Immature natural killer cell (primary cell): Measurements from ENCODE around the gene PRPF19. TPM values are rescaled to one million over a fixed set of nuclear protein-coding genes. Genes with fewer than 3 reads are reported as not detected.

Experiments used
- DNase-seq, 3 donors: peaks; one replicate each; pipeline ENCODE4 v3.0.0; 2022; ENCODE audit warnings: mixed read lengths in 1 of 3
- H3K27ac Mint-ChIP-seq, 6 donors: one replicate each; pipeline ENCODE4 v1.8.0; 2020; ENCODE audit warnings: mixed read lengths in 6 of 6, mild to moderate bottlenecking in 5 of 6, inconsistent platforms in 4 of 6, moderate library complexity in 3 of 6
- H3K27me3 Mint-ChIP-seq, 3 donors: one replicate each; pipeline ENCODE4 v1.8.0; 2020 to 2021; ENCODE audit warnings: low read depth in 3 of 3, mild to moderate bottlenecking in 3 of 3, mixed read lengths in 3 of 3, moderate library complexity in 3 of 3, inconsistent platforms in 1 of 3
- H3K36me3 Mint-ChIP-seq, 3 donors: one replicate each; pipeline ENCODE4 v1.8.0; 2020; ENCODE audit warnings: mixed read lengths in 3 of 3, inconsistent platforms in 2 of 3, mild to moderate bottlenecking in 2 of 3
- H3K4me1 Mint-ChIP-seq, 2 donors: one replicate each; pipeline ENCODE4 v1.8.0; 2020; ENCODE audit warnings: inconsistent platforms in 2 of 2, mild to moderate bottlenecking in 2 of 2, mixed read lengths in 2 of 2, moderate library complexity in 1 of 2
- H3K4me3 Mint-ChIP-seq, 5 donors: one replicate each; pipeline ENCODE4 v1.8.0; 2020; ENCODE audit warnings: mild to moderate bottlenecking in 5 of 5, mixed read lengths in 5 of 5, inconsistent platforms in 3 of 5, moderate library complexity in 3 of 5
- H3K9me3 Mint-ChIP-seq, 6 donors: one replicate each; pipeline ENCODE4 v1.8.0; 2020; ENCODE audit warnings: mild to moderate bottlenecking in 6 of 6, mixed read lengths in 6 of 6, inconsistent platforms in 4 of 6, moderate library complexity in 3 of 6
- polyA plus RNA-seq, 3 donors: library from polyadenylated mRNA; unstranded; fragments of 300-500 nt; fragmentation: Illumina TruSeq; gene quantifications; one replicate each; pipeline ENCODE4 v1.2.3, GENCODE V29; 2021

PRPF19 gene
- polyA plus RNA-seq, 3 donors from 2014 or later: 8.9 to 15.2 (median 13.6) TPM

- H3K4me1 Mint-ChIP-seq: peaks cover 0 to 12% of the 10 kb centered on the region in 2 donors
- H3K4me3 Mint-ChIP-seq: peak within 1 kb of the TSS; percentile 59 to 73 (median 71)
- peaks cover 0 to 7% (median 4%) of the 10 kb centered on the region in 3 donors for H3K27me3 Mint-ChIP-seq
- H3K27ac Mint-ChIP-seq: no peak within 1 kb of the TSS
- H3K9me3 Mint-ChIP-seq: no peaks in the 10 kb centered on the region
- DNase-seq: peak in 1 of 3 donors; percentile 5
- H3K36me3 Mint-ChIP-seq: peaks cover 21 to 40% (median 33%) of the 10 kb centered on the region in 3 donors
These were observed 17.9 kb upstream of the PRPF19 start, which contains the start of gene TMEM132A for GRCh38 chr11:60924110-60924905. TSS of gene TMEM132A (plus strand) at chr11:60924460. CDS start at chr11:60924634, 174 bp downstream.

DNA sequence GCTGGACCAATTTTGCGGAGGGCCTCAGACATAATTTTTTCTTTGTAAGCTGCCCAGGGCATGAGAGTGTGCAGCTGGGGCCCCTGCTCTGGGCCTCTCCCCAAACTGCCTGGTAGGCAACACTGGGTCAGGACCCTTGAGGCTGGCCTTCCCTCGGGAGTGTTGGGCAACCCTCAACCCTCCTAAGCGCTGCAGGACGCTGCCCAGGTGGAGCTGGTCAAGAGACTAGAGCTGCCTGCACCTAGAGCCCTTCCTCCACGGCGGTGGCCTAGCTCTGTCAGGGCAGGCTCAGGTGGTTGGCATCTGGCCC, 17.4 kb upstream of the PRPF19 start:
- Mint-ChIP-seq H3K9me3 (no peaks in the 10 kb centered on the region), H3K4me3 (peak overlapping the region; percentile 45 to 66 (median 53)), H3K27me3 (peaks cover 0 to 6% (median 4%) of the 10 kb centered on the region in 3 donors), H3K4me1 (peaks cover 0 to 12% of the 10 kb centered on the region in 2 donors), H3K27ac (no peak overlapping the region), H3K36me3 (peaks cover 21 to 40% (median 33%) of the 10 kb centered on the region in 3 donors)
- DNase-seq: no peak

GRCh38 chr11:60923326-60923725, 16.9 kb upstream of the PRPF19 start:
- no peaks in the 10 kb centered on the region for H3K9me3 Mint-ChIP-seq
- H3K36me3 Mint-ChIP-seq: peaks cover 21 to 40% (median 33%) of the 10 kb centered on the region in 3 donors
- no peak overlapping the region for H3K27ac Mint-ChIP-seq
- peaks cover 0 to 12% of the 10 kb centered on the region in 2 donors for H3K4me1 Mint-ChIP-seq
- H3K4me3 Mint-ChIP-seq: peak overlapping the region; percentile 18 to 68 (median 53)
- DNase-seq: no peak
- peaks cover 0 to 6% (median 4%) of the 10 kb centered on the region in 3 donors for H3K27me3 Mint-ChIP-seq

DNA sequence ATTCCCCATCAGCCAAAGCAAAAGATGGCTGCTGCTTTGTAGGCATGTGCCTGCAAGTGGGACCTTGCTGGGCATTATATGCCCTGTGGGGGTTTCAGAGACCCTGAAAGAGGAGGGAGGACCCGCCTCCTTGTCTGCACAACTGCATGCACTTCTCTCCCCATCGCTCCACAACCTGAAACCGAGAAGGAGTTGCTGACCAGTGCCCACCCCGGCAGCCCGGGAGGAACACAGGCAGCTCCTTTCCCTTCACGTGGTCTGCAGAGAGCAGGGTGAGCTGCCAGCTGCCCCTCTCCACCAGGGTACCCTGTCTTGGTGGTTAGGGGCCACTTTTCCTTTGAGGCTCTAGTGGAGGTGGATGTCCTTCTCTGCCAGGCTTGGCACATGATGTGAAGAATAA, 16.5 kb upstream of the PRPF19 start:
- Mint-ChIP-seq H3K27me3 (peaks cover 0 to 6% (median 4%) of the 10 kb centered on the region in 3 donors), H3K27ac (no peak overlapping the region), H3K4me1 (peaks cover 0 to 12% of the 10 kb centered on the region in 2 donors), H3K36me3 (peaks cover 21 to 40% (median 33%) of the 10 kb centered on the region in 3 donors), H3K4me3 (peak overlapping the region in 1 of 5 donors; percentile 60), H3K9me3 (no peaks in the 10 kb centered on the region)
- DNase-seq: no peak

DNA sequence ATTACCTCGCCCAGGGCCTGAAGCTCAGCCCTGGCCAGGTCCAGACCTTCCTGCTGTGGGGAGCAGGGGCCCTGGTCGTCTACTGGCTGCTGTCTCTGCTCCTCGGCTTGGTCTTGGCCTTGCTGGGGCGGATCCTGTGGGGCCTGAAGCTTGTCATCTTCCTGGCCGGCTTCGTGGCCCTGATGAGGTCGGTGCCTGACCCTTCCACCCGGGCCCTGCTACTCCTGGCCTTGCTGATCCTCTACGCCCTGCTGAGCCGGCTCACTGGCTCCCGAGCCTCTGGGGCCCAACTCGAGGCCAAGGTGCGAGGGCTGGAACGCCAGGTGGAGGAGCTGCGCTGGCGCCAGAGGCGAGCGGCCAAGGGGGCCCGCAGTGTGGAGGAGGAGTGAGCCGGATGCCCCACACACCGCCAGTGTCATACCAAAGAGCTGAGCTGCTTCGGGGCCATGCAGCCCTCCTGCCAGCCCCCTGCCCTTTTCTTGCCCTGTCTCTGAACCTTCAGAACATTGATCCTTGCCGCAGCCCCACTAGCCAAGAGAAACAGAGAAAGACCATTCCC, 15.5 kb upstream of the PRPF19 start:
- peaks cover 7 to 18% of the 10 kb centered on the region in 2 donors for H3K4me1 Mint-ChIP-seq

GRCh38 chr11:60921259-60921658, 14.9 kb upstream of the PRPF19 start:
- Mint-ChIP-seq H3K36me3 (peaks cover 21 to 40% (median 33%) of the 10 kb centered on the region in 3 donors), H3K4me3 (no peak overlapping the region), H3K9me3 (no peaks in the 10 kb centered on the region)

More for the DNA sequence above, 15.5 kb upstream of the PRPF19 start:
- no peak overlapping the region for H3K27ac Mint-ChIP-seq
- DNase-seq: no peak
- no peak overlapping the region for H3K4me3 Mint-ChIP-seq
- peaks cover 0 to 6% (median 4%) of the 10 kb centered on the region in 3 donors for H3K27me3 Mint-ChIP-seq
- no peaks in the 10 kb centered on the region for H3K9me3 Mint-ChIP-seq
- H3K36me3 Mint-ChIP-seq: peaks cover 21 to 40% (median 33%) of the 10 kb centered on the region in 3 donors

DNA sequence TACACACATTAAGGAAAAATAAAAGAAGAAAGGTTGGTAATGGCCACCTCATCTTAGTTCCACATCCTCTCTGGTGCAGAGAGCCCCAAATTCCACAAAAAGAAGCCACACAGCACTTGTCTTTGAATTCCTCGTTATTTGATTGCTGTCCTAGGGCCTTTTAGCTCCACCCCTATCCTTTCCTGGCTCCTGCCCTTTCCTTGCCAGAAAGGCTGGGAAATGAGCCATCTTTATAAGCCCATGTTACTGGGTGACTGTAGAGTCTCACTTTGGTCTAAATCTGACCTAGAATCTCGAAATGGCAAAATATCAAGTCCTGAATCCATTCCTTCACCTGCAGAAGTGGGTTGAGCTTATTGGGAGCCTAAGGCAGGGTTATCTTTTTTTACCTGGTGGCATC, 13.6 kb upstream of the PRPF19 start:
- peaks cover 0 to 4% (median 0%) of the 10 kb centered on the region in 3 donors for H3K27me3 Mint-ChIP-seq
- peaks cover 26 to 30% of the 10 kb centered on the region in 2 donors for H3K4me1 Mint-ChIP-seq
- peaks cover 21 to 40% (median 33%) of the 10 kb centered on the region in 3 donors for H3K36me3 Mint-ChIP-seq
- H3K9me3 Mint-ChIP-seq: no peaks in the 10 kb centered on the region
- H3K27ac Mint-ChIP-seq: no peak overlapping the region
- H3K4me3 Mint-ChIP-seq: no peak overlapping the region
- DNase-seq: no peak

More at GRCh38 chr11:60921259-60921658, 14.9 kb upstream of the PRPF19 start:
- no peak for DNase-seq
- Mint-ChIP-seq H3K4me1 (peaks cover 13 to 23% of the 10 kb centered on the region in 2 donors), H3K27me3 (peaks cover 0 to 4% (median 4%) of the 10 kb centered on the region in 3 donors), H3K27ac (no peak overlapping the region)

DNA sequence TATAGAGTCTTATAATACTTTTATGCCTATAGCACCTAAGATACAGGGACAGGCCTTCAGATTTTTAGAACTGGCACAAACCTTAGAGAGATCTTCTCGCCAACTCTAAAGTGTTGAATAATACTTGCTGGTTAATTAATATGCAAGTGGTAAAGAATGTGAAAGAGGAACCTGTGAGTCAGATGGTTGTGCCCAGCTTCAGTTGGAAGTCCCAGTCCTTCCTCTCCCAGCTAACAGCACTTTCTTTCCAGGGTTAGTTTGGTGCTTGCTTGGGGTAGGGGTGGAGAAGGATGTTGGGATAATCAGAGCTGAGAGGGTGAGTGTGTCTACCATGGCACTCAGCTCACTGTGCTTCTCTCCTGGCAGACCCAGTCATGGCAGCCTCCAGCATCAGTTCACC, 12.9 kb upstream of the PRPF19 start:
- H3K4me3 Mint-ChIP-seq: no peak overlapping the region
- DNase-seq: no peak
- peaks cover 0 to 4% (median 0%) of the 10 kb centered on the region in 3 donors for H3K27me3 Mint-ChIP-seq
- H3K36me3 Mint-ChIP-seq: peaks cover 21 to 40% (median 33%) of the 10 kb centered on the region in 3 donors
- H3K27ac Mint-ChIP-seq: no peak overlapping the region
- peaks cover 30 to 34% of the 10 kb centered on the region in 2 donors for H3K4me1 Mint-ChIP-seq
- H3K9me3 Mint-ChIP-seq: no peaks in the 10 kb centered on the region

- H3K27me3 Mint-ChIP-seq: peaks cover 2 to 3% (median 2%) of the 10 kb centered on the region in 3 donors
- no peak overlapping the region for H3K27ac Mint-ChIP-seq
- H3K36me3 Mint-ChIP-seq: peaks cover 21 to 40% (median 33%) of the 10 kb centered on the region in 3 donors
- no peak overlapping the region for H3K4me3 Mint-ChIP-seq
- DNase-seq: no peak
- no peaks in the 10 kb centered on the region for H3K9me3 Mint-ChIP-seq
- peaks cover 33 to 34% of the 10 kb centered on the region in 2 donors for H3K4me1 Mint-ChIP-seq
These were observed 12.5 kb upstream of the PRPF19 start for GRCh38 chr11:60918939-60919265.

- Mint-ChIP-seq H3K4me1 (peaks cover 38 to 39% of the 10 kb centered on the region in 2 donors), H3K36me3 (peaks cover 19 to 38% (median 32%) of the 10 kb centered on the region in 3 donors), H3K27ac (no peak overlapping the region), H3K27me3 (peaks cover 5 to 7% (median 6%) of the 10 kb centered on the region in 3 donors), H3K4me3 (no peak overlapping the region), H3K9me3 (no peaks in the 10 kb centered on the region)
- DNase-seq: no peak
These were observed 12.0 kb upstream of the PRPF19 start for GRCh38 chr11:60918251-60918938.

DNA sequence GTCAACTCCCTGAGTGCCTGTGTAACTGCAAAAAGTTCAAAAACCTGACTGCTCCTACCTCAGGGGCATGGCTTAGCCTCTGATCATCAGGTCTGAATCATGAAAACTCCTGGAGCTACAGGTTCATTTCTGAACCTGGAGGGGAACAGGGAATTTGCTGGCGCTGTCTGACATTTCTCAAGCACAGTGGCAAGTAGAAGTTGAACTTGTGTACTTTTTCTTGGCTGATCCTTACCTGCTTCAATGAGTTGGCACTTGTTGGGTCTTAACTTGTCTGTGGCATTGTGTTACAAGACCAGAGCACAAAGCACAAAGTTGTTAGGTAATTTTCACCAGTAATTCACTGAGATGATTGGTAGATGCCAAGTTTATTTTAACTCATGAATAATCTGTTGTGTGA, 10.9 kb upstream of the PRPF19 start:
- Mint-ChIP-seq H3K27ac (peak overlapping the region; percentile 69 to 98 (median 89)), H3K9me3 (no peaks in the 10 kb centered on the region), H3K27me3 (peaks cover 5 to 6% (median 6%) of the 10 kb centered on the region in 3 donors), H3K4me1 (peaks cover 48 to 50% of the 10 kb centered on the region in 2 donors), H3K4me3 (peak overlapping the region in 4 of 5 donors; percentile 16 to 69 (median 28)), H3K36me3 (peaks cover 13 to 27% (median 25%) of the 10 kb centered on the region in 3 donors)
- no peak for DNase-seq

GRCh38 chr11:60916669-60917206, 10.4 kb upstream of the PRPF19 start:
- peak overlapping the region; percentile 69 to 98 (median 92) for H3K27ac Mint-ChIP-seq

GRCh38 chr11:60915248-60915914, 9.0 kb upstream of the PRPF19 start:
- DNase-seq: peak; percentile 77 to 80 (median 79)
- no peaks in the 10 kb centered on the region for H3K9me3 Mint-ChIP-seq
- peaks cover 64 to 67% of the 10 kb centered on the region in 2 donors for H3K4me1 Mint-ChIP-seq
- H3K36me3 Mint-ChIP-seq: peaks cover 1 to 10% (median 7%) of the 10 kb centered on the region in 3 donors
- H3K27me3 Mint-ChIP-seq: peaks cover 6 to 9% (median 7%) of the 10 kb centered on the region in 3 donors
- peak overlapping the region; percentile 90 to 99 (median 98) for H3K4me3 Mint-ChIP-seq
- H3K27ac Mint-ChIP-seq: peak overlapping the region; percentile 86 to 98 (median 92)

More at GRCh38 chr11:60916669-60917206, 10.4 kb upstream of the PRPF19 start:
- no peaks in the 10 kb centered on the region for H3K9me3 Mint-ChIP-seq
- H3K27me3 Mint-ChIP-seq: peaks cover 6 to 7% (median 6%) of the 10 kb centered on the region in 3 donors
- H3K4me3 Mint-ChIP-seq: peak overlapping the region; percentile 29 to 69 (median 41)
- H3K36me3 Mint-ChIP-seq: peaks cover 11 to 24% (median 19%) of the 10 kb centered on the region in 3 donors
- H3K4me1 Mint-ChIP-seq: peaks cover 53 to 56% of the 10 kb centered on the region in 2 donors
- no peak for DNase-seq
